Lower leg skin (tissue), 4 donors: Measurements from ENCODE around the gene ABCC2. TPM values are rescaled to one million over a fixed set of nuclear protein-coding genes. Genes with fewer than 3 reads are reported as not detected.

ENCODE experiments used
- DNase-seq, 2 donors: peaks; one replicate each; pipeline ENCODE4 v3.0.0-alpha.2; 2019; ENCODE audit warnings: low spot score in 2 of 2
- H3K4me3 ChIP-seq: fragments of 200-600 bp; sonication (generic); 2 replicates; pipeline ENCODE4 v1.5.1; 2017; ENCODE audit warnings: mild to moderate bottlenecking, low read depth; ENCODE audit not compliant: poor library complexity, severe bottlenecking
- CTCF ChIP-seq, 3 donors: fragments of 450-650 bp; IDR thresholded peaks; one replicate each; pipeline ENCODE4 v1.5.1; 2016; ENCODE audit warnings: antibody characterized with exemption in 3 of 3, mild to moderate bottlenecking in 3 of 3, moderate library complexity in 2 of 3
- POLR2A ChIP-seq, 2 donors: fragments of 450-650 bp; IDR thresholded peaks; one replicate each; pipeline ENCODE4 v1.6.1; 2016 to 2017; ENCODE audit warnings: antibody characterized with exemption in 2 of 2, mild to moderate bottlenecking in 1 of 2, moderate library complexity in 1 of 2
- WGBS, 2 donors: methylation state at CpG; one replicate each; pipeline ENCODE4 v1.1.5; 2018; 5-methylcytosine and 5-hydroxymethylcytosine counted together
- intact Hi-C: fragments of 100-400 bp; cut with DNase I; formaldehyde crosslinking; loops from one replicate; pipeline ENCODE4 v1.15.0; 2023; ENCODE audit warnings: low total_unique reads
- total RNA-seq, 4 donors: library from RNA; depleted of rRNA; stranded (reverse); fragments of >200 nt; gene quantifications; one replicate each; pipeline ENCODE4 v1.1.0, GENCODE V29; 2016

ABCC2 gene
- total RNA-seq, 4 donors from 2014 or later, result 0.46 to 2.0 (median 1.9) TPM

DNA sequence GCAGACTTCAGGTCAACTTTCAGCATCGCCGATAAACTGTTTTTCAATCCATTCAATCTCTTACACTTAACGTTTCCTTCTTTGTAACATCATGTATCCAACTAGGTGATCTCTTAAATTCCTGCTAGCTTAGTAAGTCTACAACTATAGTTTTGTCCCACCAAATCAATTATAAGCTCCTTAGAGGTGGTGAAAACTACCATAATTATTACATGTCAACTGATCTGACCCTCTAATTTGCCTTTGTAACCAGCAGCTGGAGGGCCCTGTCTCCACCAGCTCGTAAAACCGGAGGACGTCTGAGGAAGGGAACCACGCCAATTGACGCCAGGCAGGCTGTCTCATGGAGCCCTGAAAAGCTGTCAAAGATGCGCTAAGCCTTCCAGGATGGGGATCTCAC, 113.4 kb downstream of the ABCC2 start:
- intact Hi-C loops, result no loop called here
- 78 to 82% methylated on average over 9 of the region's 9 CpGs for WGBS, 2 donors
- DNase-seq, result peak in 1 of 2 donors; percentile 56
- no peak overlapping the region for H3K4me3 ChIP-seq
- no peak for TF ChIP-seq CTCF (IDR thresholded peaks at IDR 0.05)
- no peak for TF ChIP-seq POLR2A (IDR thresholded peaks at IDR 0.05)

Other genes with a start within 250 kb of the ABCC2 start
- not detected for gene NKX2-3, start 249.7 kb upstream of the ABCC2 start, total RNA-seq
- gene SLC25A28, start 162.2 kb upstream of the ABCC2 start, total RNA-seq, result 10 to 100 TPM; 21.0 to 43.0 (median 26.4) TPM
- gene ENTPD7, start 123.1 kb upstream of the ABCC2 start, total RNA-seq, result 1 to 10 TPM; 5.6 to 8.8 (median 8.1) TPM
- gene COX15, start 50.5 kb upstream of the ABCC2 start, total RNA-seq, result 10 to 100 TPM; 22.1 to 29.0 (median 24.4) TPM
- gene CUTC, start 50.4 kb upstream of the ABCC2 start, total RNA-seq, result 10 to 100 TPM; 13.4 to 21.6 (median 20.8) TPM
- gene DNMBP, start 227.3 kb downstream of the ABCC2 start, total RNA-seq, result 10 to 100 TPM; 39.8 to 78.0 (median 61.9) TPM